Lower lobe of right lung (tissue), 2 donors: ENCODE data around the gene INTS6L. TPM values are rescaled to one million over a fixed set of nuclear protein-coding genes. Genes with fewer than 3 reads are reported as not detected.

Experiments used
- ATAC-seq, 2 donors: fragments of 200-7000 bp; cut with Tn5 transposase; one replicate each; pipeline ENCODE4 v1.9.1; 2020 to 2022; ENCODE audit warnings: mild to moderate bottlenecking in 2 of 2, moderate library complexity in 2 of 2
- DNase-seq: peaks from one replicate; pipeline ENCODE4 v3.0.0-alpha.2; 2020
- H3K27ac ChIP-seq: fragments of 200-600 bp; one replicate; pipeline ENCODE4 v1.8.0; 2022
- H3K27me3 ChIP-seq: fragments of 200-600 bp; one replicate; pipeline ENCODE4 v1.8.0; 2022; ENCODE audit warnings: low read depth
- H3K36me3 ChIP-seq: fragments of 200-600 bp; one replicate; pipeline ENCODE4 v1.8.0; 2022; ENCODE audit warnings: mild to moderate bottlenecking
- H3K4me1 ChIP-seq: fragments of 200-600 bp; one replicate; pipeline ENCODE4 v1.8.0; 2022
- H3K4me3 ChIP-seq: fragments of 200-600 bp; one replicate; pipeline ENCODE4 v1.8.0; 2022; ENCODE audit warnings: mild to moderate bottlenecking
- H3K9me3 ChIP-seq: fragments of 200-600 bp; one replicate; pipeline ENCODE4 v1.8.0; 2022
- CTCF ChIP-seq: fragments of 200-600 bp; IDR thresholded peaks from one replicate; pipeline ENCODE4 v1.8.0; 2022; ENCODE audit warnings: antibody characterized with exemption, mild to moderate bottlenecking
- intact Hi-C: fragments of 100-400 bp; cut with DNase I; formaldehyde crosslinking; loops from one replicate; pipeline ENCODE4 v1.11.0; 2022
- total RNA-seq: library from RNA; stranded (reverse); fragmentation: NEBNext Ultra II Directional; extraction: Animal tissue kit (Norgen Biotek cat#: 25700); gene quantifications from one replicate; pipeline ENCODE4 v1.2.1, GENCODE V29; 2021
- donor health status: DM: no; HTN: yes; CAD: no; lungs with severe emphysema.

The INTS6L gene
- total RNA-seq, 1 donor from 2014 or later: 6.9 TPM

- H3K36me3 ChIP-seq: no peaks in the 10 kb centered on the region
- ATAC-seq: no peak
- no peaks in the 10 kb centered on the region for H3K9me3 ChIP-seq
- no peaks in the 10 kb centered on the region for H3K27me3 ChIP-seq
- no peak for DNase-seq
- H3K4me1 ChIP-seq: no peaks in the 10 kb centered on the region
- no peak overlapping the region for H3K27ac ChIP-seq
- peak; percentile 11 for TF ChIP-seq CTCF
- intact Hi-C loops: no loop called here
- no peak overlapping the region for H3K4me3 ChIP-seq
Measured at GRCh38 chrX:135516376-135516775, 4.1 kb upstream of the INTS6L start.

- Histone ChIP-seq H3K9me3 (no peaks in the 10 kb centered on the region), H3K4me3 (no peak overlapping the region), H3K27ac (no peak overlapping the region), H3K36me3 (no peaks in the 10 kb centered on the region), H3K4me1 (no peaks in the 10 kb centered on the region), H3K27me3 (no peaks in the 10 kb centered on the region)
- ATAC-seq (no peak), DNase-seq (no peak)
- no peak for TF ChIP-seq CTCF
- intact Hi-C loops: no loop called here
Measured at GRCh38 chrX:135518161-135518560, 2.3 kb upstream of the INTS6L start.

- peak overlapping the region; percentile 88 for H3K27ac ChIP-seq
- no peak for TF ChIP-seq CTCF
- no peaks in the 10 kb centered on the region for H3K9me3 ChIP-seq
- H3K4me3 ChIP-seq: peak overlapping the region; percentile 58
- ATAC-seq (no peak), DNase-seq (no peak)
- no peaks in the 10 kb centered on the region for H3K36me3 ChIP-seq
- H3K27me3 ChIP-seq: no peaks in the 10 kb centered on the region
- no peaks in the 10 kb centered on the region for H3K4me1 ChIP-seq
- intact Hi-C loops: no loop called here
Measured at GRCh38 chrX:135520022-135520552, 373 bp upstream of the INTS6L start.

DNA sequence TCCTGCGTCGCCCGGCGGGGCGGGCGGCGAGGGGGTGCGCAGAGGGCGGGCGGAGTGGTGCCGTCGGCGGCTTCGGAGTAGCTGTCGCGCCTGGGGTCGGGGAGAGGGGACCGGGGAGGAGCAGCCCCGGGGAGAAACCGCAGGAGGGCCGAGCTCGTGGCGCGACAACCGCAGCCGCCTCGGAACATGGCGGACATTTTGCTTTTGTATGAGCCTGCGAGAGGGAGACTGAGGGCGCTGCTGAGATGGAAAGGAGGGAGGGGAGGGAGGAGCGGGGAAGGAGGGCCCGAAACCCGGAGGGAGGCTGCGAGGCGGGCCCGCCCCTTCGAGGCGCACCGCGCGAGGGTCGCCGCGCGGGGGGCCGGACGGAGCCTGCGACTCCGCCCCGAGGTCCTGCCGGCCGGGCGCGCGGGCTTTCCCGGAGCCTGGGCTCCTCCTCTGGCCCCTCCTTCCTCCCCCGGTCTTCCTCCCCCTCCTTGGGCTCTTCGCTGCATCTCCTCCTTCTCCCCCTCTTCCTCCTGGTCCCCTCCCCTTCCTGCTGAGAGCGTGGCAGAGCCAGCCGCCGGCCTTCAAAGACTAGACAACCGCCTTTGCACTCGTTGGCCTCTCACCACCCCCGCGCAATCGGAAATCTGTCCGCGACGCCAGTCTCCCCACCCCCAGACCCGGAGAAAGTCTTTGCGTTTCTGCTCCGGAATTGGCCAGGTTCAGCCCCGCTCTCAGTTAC, 1.1 kb downstream of the INTS6L start:
- no peaks in the 10 kb centered on the region for H3K9me3 ChIP-seq
- DNase-seq (peak; percentile 88), ATAC-seq (peak; percentile 94 to 96)
- no peaks in the 10 kb centered on the region for H3K27me3 ChIP-seq
- H3K27ac ChIP-seq: peak overlapping the region; percentile 88
- no peaks in the 10 kb centered on the region for H3K4me1 ChIP-seq
- TF ChIP-seq CTCF: no peak
- H3K4me3 ChIP-seq: peak overlapping the region; percentile 58
- H3K36me3 ChIP-seq: no peaks in the 10 kb centered on the region
- intact Hi-C loops: no loop called here

- intact Hi-C loops: no loop called here
- Histone ChIP-seq H3K9me3 (no peaks in the 10 kb centered on the region), H3K4me1 (no peaks in the 10 kb centered on the region), H3K27me3 (no peaks in the 10 kb centered on the region), H3K4me3 (peak overlapping the region; percentile 58), H3K36me3 (no peaks in the 10 kb centered on the region), H3K27ac (peak overlapping the region; percentile 76)
- ATAC-seq (no peak), DNase-seq (no peak)
- no peak for TF ChIP-seq CTCF
Measured at GRCh38 chrX:135522132-135522530, 1.7 kb downstream of the INTS6L start.
